Effector memory CD8-positive, alpha-beta T cell (primary cell): ENCODE data around the gene CELA3A.
"Not testable (repeated sequence)": the region's sequence is repeated elsewhere in the genome, so short reads cannot be mapped to it uniquely, and the experiment has no call there.

Experiments used
- ATAC-seq: fragments of 150-1000 bp; cut with Tn5 transposase; replicated peaks from 2 replicates; pipeline ENCODE4 v1.10.0; 2021; ENCODE audit warnings: mild to moderate bottlenecking, moderate library complexity
- DNase-seq, 3 experiments: peaks; one replicate each; pipeline ENCODE4 v3.0.0; 2021
- H3K27ac Mint-ChIP-seq, 2 donors: one replicate each; pipeline ENCODE4 v1.8.0; 2022; ENCODE audit warnings: mild to moderate bottlenecking in 2 of 2, mixed read lengths in 2 of 2, moderate library complexity in 2 of 2
- H3K27me3 Mint-ChIP-seq, 2 donors: one replicate each; pipeline ENCODE4 v1.8.0; 2022; ENCODE audit warnings: mixed read lengths in 2 of 2
- H3K36me3 Mint-ChIP-seq: one replicate; pipeline ENCODE4 v1.8.0; 2022; ENCODE audit warnings: mild to moderate bottlenecking, moderate library complexity, mixed read lengths; ENCODE audit not compliant: insufficient read depth
- H3K4me1 Mint-ChIP-seq, 2 donors: one replicate each; pipeline ENCODE4 v1.8.0; 2022; ENCODE audit warnings: low read depth in 2 of 2, mixed read lengths in 2 of 2
- H3K4me3 Mint-ChIP-seq, 2 donors: one replicate each; pipeline ENCODE4 v1.8.0; 2022; ENCODE audit warnings: mild to moderate bottlenecking in 2 of 2, mixed read lengths in 2 of 2, moderate library complexity in 2 of 2
- H3K9me3 Mint-ChIP-seq, 2 donors: one replicate each; pipeline ENCODE4 v1.8.0; 2022; ENCODE audit warnings: mixed read lengths in 2 of 2

CELA3A gene

DNA sequence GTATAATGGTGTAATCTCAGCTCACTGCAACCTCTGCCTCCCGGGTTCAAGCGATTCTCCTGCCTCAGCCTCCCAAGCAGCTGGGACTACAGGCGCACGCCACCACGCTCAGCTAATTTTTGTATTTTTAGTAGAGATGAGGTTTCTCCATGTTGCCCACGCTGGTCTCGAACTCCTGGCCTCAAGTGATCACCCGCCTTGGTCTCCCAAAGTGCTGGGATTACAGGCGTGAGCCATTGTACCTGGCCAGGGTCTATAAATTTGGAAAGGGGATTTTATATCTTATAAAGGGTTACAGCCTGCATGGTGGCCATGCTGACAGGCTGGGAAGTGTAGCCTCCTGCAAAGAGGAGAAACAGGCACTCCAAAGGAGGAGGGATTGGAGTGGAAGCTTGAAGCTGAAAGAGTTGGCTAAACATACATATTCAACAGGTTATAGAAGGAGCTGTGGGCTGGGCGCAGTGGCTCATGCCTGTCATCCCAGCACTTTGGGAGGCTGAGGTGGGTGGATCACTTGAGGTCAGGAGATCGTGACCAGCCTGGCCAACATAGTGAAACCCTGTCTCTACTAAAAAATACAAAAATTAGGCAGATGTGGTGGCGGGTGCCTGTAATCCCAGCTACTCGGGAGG is 13.2 kb downstream of the CELA3A start:
- not testable (repeated sequence) for H3K27me3 Mint-ChIP-seq, H3K4me3 Mint-ChIP-seq, H3K9me3 Mint-ChIP-seq, ATAC-seq, DNase-seq, H3K36me3 Mint-ChIP-seq, H3K27ac Mint-ChIP-seq
- H3K4me1 Mint-ChIP-seq = peaks cover 15% of the 10 kb centered on the region in 2 donors

DNA sequence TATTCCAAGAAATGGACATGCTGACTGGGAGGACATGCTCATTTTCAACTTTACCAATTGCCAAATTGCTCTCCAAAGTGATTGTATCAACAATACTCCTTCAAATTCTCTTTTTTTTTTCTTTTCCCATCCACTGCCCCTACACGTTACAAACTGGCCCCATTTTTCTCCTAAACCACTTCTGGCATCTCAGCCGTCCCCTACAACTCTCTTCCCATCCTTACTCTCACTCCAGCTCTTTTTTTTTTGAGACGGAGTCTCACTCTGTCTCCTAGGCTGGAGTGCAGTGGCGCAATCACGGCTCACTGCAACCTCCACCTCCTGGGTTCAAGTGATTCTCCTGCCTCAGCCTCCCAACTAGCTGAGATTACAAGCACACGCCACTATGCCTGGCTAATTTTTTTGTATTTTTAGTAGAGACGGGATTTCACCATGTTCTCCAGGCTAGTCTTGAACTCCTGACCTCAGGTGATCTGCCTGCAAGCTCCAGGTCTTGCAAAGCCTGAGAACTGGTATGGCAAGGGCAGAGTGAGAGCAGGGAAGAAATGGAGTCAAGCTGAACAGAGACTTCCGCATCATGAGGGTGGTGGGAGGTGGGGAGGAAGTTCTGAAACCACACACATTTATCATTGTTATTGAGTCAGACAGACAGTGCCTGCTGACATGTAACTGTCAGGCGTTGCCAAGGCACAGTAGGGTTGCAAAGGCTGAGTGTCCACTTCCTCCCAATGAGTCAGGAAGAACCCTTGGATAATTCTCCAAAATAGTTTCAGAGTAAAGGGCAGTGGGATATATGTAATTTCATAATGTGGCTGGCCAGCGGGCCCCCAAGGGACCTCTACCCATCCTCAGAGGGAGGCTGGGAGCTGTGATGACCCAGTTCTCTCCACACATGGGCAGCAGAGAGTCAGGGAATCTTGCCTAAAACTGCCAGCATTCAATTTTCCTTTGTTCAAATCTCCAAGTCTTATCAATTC is 17.4 kb downstream of the CELA3A start:
- ATAC-seq (peak; percentile 99), DNase-seq (peak; percentile 56 to 61 (median 59))
- Mint-ChIP-seq H3K27ac (peak overlapping the region; percentile 94 to 95), H3K4me1 (peaks cover 22 to 25% of the 10 kb centered on the region in 2 donors), H3K9me3 (no peaks in the 10 kb centered on the region), H3K27me3 (no peaks in the 10 kb centered on the region), H3K36me3 (peaks cover 5% of the 10 kb centered on the region), H3K4me3 (peak overlapping the region; percentile 55 to 60)

GRCh38 chr1:22021061-22021460 is 19.6 kb downstream of the CELA3A start:
- DNase-seq (no peak), ATAC-seq (no peak)
- Mint-ChIP-seq H3K27me3 (no peaks in the 10 kb centered on the region), H3K9me3 (no peaks in the 10 kb centered on the region), H3K4me3 (no peak overlapping the region), H3K4me1 (peaks cover 32 to 38% of the 10 kb centered on the region in 2 donors), H3K27ac (peak overlapping the region in 1 of 2 donors; percentile 38), H3K36me3 (peaks cover 21% of the 10 kb centered on the region)

GRCh38 chr1:22024485-22025367 is 23.3 kb downstream of the CELA3A start:
- H3K4me3 Mint-ChIP-seq = peak overlapping the region; percentile 84 to 95
- H3K9me3 Mint-ChIP-seq = no peaks in the 10 kb centered on the region

GRCh38 chr1:22025368-22026155 is 24.1 kb downstream of the CELA3A start:
- peak overlapping the region; percentile 84 to 95 for H3K4me3 Mint-ChIP-seq
- peak; percentile 69 for ATAC-seq

More at GRCh38 chr1:22024485-22025367, 23.3 kb downstream of the CELA3A start:
- peaks cover 25% of the 10 kb centered on the region for H3K36me3 Mint-ChIP-seq
- DNase-seq = peak; percentile 77 to 84 (median 79)
- H3K27me3 Mint-ChIP-seq = no peaks in the 10 kb centered on the region
- H3K27ac Mint-ChIP-seq = peak overlapping the region; percentile 97 to 98
- peaks cover 30% of the 10 kb centered on the region in 2 donors for H3K4me1 Mint-ChIP-seq
- ATAC-seq = peak; percentile 75

GRCh38 chr1:22026924-22027289 is 25.4 kb downstream of the CELA3A start:
- H3K27ac Mint-ChIP-seq = peak overlapping the region in 1 of 2 donors; percentile 98
- peaks cover 30 to 33% of the 10 kb centered on the region in 2 donors for H3K4me1 Mint-ChIP-seq
- ATAC-seq = no peak
- no peak overlapping the region for H3K4me3 Mint-ChIP-seq
- no peak for DNase-seq
- no peaks in the 10 kb centered on the region for H3K9me3 Mint-ChIP-seq
- no peaks in the 10 kb centered on the region for H3K27me3 Mint-ChIP-seq
- peaks cover 37% of the 10 kb centered on the region for H3K36me3 Mint-ChIP-seq

More at GRCh38 chr1:22025368-22026155, 24.1 kb downstream of the CELA3A start:
- Mint-ChIP-seq H3K9me3 (no peaks in the 10 kb centered on the region), H3K4me1 (peaks cover 30% of the 10 kb centered on the region in 2 donors), H3K27ac (peak overlapping the region; percentile 97 to 98), H3K27me3 (no peaks in the 10 kb centered on the region), H3K36me3 (peaks cover 31% of the 10 kb centered on the region)
- peak; percentile 75 to 83 (median 80) for DNase-seq

DNA sequence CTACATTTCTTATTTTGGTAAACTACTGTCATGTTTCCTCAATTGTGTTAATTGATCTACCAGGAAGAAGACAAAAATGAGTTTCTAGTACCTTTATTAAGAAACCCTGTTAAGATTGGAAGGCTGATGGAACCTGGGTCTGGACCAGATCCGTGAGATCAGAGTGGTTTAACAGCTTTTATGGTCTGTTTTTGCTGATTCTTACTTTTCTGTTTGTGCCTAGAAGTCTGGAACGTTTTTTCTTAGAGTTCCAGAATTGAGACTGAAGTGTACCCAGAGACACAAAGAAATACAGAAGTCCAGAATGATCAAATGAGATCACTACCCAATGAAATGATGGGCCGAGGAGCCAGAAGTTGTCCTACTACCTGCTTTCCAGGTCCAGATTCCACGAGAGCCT is 28.6 kb downstream of the CELA3A start:
- peaks cover 14 to 17% of the 10 kb centered on the region in 2 donors for H3K4me1 Mint-ChIP-seq
- ATAC-seq (no peak), DNase-seq (no peak)
- H3K27ac Mint-ChIP-seq = no peak overlapping the region
- no peaks in the 10 kb centered on the region for H3K27me3 Mint-ChIP-seq
- no peak overlapping the region for H3K4me3 Mint-ChIP-seq
- peaks cover 26% of the 10 kb centered on the region for H3K36me3 Mint-ChIP-seq
- no peaks in the 10 kb centered on the region for H3K9me3 Mint-ChIP-seq

DNA sequence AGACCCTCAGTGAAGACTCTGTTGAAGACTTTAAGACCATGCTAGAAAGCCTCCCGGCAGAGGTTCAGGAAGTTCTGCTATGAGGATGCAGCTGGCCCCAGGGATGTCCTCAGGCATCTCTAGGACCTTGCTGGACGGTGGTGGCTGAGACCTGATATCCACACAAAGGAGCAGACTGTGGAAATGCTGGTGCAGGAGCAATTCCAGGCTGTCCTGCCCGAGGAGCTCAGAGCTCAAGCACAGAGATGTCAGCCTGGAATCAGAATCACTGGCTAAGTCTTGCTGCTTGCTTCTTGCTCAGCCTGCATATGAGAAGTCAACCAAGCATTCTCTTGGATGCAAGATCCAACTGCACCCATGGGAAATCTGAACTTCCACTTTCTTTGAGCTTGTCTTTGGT is 29.0 kb downstream of the CELA3A start:
- Mint-ChIP-seq H3K27me3 (no peaks in the 10 kb centered on the region), H3K27ac (no peak overlapping the region), H3K4me3 (no peak overlapping the region), H3K36me3 (peaks cover 22% of the 10 kb centered on the region), H3K9me3 (no peaks in the 10 kb centered on the region), H3K4me1 (peaks cover 14 to 17% of the 10 kb centered on the region in 2 donors)
- no peak for DNase-seq
- ATAC-seq = no peak

DNA sequence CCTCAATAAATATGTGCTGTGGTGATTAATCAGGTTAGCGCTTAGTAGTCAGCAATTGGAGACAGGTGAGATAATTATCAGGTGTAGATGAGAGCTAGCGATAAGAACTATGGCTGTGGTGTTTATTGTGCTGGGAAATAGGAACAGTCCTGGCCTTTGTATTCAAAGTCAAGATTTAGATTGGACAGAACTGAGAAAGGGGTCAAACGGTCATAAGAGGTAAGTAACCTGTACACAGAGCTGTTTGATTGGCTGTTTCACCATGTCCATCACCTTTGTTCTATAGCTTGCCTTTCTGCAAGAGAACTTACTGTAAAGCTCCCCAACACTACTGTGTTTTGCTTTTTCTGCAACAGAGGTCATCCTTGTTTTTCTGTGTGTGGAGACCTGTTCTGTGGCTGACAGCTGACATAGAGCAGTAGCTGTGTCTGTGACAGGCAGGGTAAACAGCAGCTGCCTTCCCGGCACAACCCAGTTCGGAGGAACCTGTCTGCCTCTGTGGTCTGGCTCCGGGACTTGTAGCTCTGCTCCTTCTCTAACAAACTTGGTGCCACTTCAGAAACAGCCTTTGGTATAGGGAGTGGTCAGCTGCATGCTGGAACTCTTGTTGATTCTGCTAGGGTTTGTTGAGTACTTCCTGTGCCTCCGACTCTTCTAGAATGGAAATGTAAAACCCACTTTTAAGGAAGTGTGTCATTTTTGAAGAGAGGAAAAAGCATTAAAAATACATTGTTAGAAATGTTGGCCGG is 29.9 kb downstream of the CELA3A start:
- H3K4me1 Mint-ChIP-seq = peaks cover 8 to 10% of the 10 kb centered on the region in 2 donors
- no peak for DNase-seq
- no peak for ATAC-seq
- H3K36me3 Mint-ChIP-seq = peaks cover 19% of the 10 kb centered on the region
- no peaks in the 10 kb centered on the region for H3K27me3 Mint-ChIP-seq
- H3K4me3 Mint-ChIP-seq = no peak overlapping the region
- peak overlapping the region in 1 of 2 donors; percentile 44 for H3K27ac Mint-ChIP-seq
- H3K9me3 Mint-ChIP-seq = no peaks in the 10 kb centered on the region

- H3K27ac Mint-ChIP-seq, H3K9me3 Mint-ChIP-seq, ATAC-seq: not testable (repeated sequence)
These were observed 33.4 kb downstream of the CELA3A start for GRCh38 chr1:22034834-22035233.

DNA sequence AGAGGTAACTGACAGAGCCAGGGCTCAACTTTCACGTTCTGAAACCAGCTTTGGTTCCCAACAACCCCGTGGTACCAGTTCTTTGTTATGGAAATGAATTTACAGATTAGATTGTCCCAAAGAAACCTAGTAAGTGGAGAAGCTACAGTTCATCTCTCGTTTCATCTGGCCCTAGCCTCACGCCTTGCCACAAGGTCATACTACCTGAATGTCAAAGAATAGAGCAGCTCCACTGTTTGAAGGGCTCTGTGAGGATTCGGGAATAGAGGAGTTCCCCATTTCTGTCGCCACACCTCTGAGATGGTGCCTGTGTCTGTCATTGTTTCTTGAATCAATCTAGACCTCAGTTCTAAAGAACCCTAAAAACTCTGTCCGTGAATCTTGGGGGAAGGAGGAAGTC is 36.1 kb downstream of the CELA3A start:
- DNase-seq (no peak), ATAC-seq (no peak)
- Mint-ChIP-seq H3K4me1 (peaks cover 21 to 25% of the 10 kb centered on the region in 2 donors), H3K27me3 (no peaks in the 10 kb centered on the region), H3K9me3 (no peaks in the 10 kb centered on the region), H3K4me3 (no peak overlapping the region), H3K36me3 (peaks cover 22% of the 10 kb centered on the region), H3K27ac (peak overlapping the region in 1 of 2 donors; percentile 69)

More at GRCh38 chr1:22034834-22035233, 33.4 kb downstream of the CELA3A start:
- DNase-seq, H3K27me3 Mint-ChIP-seq, H3K4me3 Mint-ChIP-seq: not testable (repeated sequence)
- H3K36me3 Mint-ChIP-seq = peaks cover 28% of the 10 kb centered on the region
- peaks cover 8 to 16% of the 10 kb centered on the region in 2 donors for H3K4me1 Mint-ChIP-seq

DNA sequence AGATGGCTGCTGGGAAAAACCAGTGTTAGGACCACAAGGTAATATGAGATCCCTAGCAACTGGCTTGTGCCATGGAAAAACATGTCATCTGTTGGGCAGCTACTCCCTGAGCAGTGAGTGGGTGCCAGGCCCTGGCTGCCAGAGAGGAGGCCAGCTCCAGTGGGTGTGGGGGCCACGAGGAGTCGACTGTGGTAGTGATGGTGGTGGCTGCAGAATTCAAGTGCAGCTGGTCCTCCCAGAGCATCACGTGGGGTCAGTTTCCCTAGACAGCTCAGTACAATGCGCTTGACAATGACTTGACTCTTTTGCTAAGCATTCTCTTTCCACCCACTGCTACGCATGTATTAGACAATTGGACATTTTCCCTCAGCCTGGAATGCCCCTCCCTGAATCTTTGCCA is 36.6 kb downstream of the CELA3A start:
- no peak for DNase-seq
- Mint-ChIP-seq H3K4me1 (peaks cover 26 to 30% of the 10 kb centered on the region in 2 donors), H3K36me3 (peaks cover 22% of the 10 kb centered on the region), H3K4me3 (no peak overlapping the region), H3K27ac (peak overlapping the region; percentile 69 to 97), H3K27me3 (no peaks in the 10 kb centered on the region), H3K9me3 (no peaks in the 10 kb centered on the region)
- ATAC-seq = no peak
